GM19372 (cell line): ENCODE data around the gene IMPG1.
A peak's percentile ranks its signal among the peaks of the same experiment; 100 is the strongest.
"Not testable (repeated sequence)": the region's sequence is repeated elsewhere in the genome, so short reads cannot be mapped to it uniquely, and the experiment has no call there.

Source experiments
- ATAC-seq: cut with Tn5 transposase; IDR thresholded peaks from one replicate; pipeline ENCODE4 v1.9.1; 2021; ENCODE audit warnings: mild to moderate bottlenecking, low read depth, moderate library complexity; ENCODE audit not compliant: unreplicated experiment

Gene IMPG1

DNA sequence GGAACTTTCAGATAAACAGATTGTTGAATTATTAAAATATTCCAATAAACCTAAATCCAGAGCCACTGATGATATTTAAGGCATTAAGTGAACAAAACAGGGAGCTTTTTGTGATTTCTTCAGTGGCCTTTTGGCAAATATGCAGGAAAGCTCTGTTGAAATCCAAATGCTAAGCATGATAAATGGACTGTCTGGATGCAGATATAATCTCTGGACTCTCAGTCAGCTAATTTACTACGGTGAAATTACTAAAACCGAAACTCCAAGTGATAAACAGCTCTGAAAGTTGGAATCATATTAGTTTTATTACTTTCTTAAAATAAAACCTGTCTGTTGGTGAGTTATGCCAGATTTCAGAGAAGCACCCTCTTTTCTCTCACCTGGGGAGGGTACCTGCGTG, 120.3 kb downstream of the IMPG1 start:
- no peak for ATAC-seq

- ATAC-seq, result no peak
Measured at GRCh38 chr6:75947935-75948334, 124.5 kb downstream of the IMPG1 start.

- no peak for ATAC-seq
Measured at GRCh38 chr6:75946146-75946831, 126.2 kb downstream of the IMPG1 start.

- ATAC-seq, result no peak
Measured at GRCh38 chr6:75943381-75943780, 129.1 kb downstream of the IMPG1 start.

- no peak for ATAC-seq
Measured at GRCh38 chr6:75941509-75941908, 131.0 kb downstream of the IMPG1 start.

DNA sequence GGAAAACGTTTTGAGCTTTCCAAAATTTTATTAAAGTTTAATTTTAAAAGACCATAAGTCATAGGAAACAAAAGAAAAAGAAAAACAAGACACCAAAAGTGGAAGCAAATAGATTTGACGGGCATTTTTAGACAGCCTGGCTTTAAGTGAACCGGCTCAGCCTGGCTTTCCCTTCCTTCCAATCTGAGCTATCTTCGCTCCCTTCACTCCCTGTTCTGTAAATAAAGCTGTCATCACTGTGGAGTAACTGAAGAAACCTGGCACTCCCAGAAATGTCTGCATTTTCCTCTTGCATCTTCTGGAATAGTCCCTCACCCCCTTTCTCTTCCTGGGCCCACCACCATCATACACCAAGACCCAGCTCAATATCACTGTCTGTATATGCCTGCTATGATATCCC, 131.9 kb downstream of the IMPG1 start:
- no peak for ATAC-seq

- ATAC-seq, result no peak
Measured at GRCh38 chr6:75937846-75938245, 134.6 kb downstream of the IMPG1 start.

GRCh38 chr6:75936682-75937081, 135.8 kb downstream of the IMPG1 start:
- ATAC-seq, result no peak

DNA sequence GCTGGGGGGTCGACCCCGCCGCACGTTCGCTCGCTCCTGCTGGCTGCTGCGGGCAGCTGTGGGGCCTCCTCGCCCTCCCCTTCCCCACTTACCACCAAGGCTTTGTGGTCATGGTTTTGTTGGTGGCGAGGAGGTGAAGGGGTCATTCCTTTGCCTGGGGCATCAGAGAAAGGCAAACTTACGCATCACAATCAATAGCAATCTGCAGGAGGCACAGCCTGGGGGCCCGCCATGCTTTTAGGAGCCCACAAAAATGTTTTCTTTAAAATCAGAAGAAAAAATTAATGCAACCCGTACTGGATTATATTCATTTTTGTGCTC, 137.0 kb downstream of the IMPG1 start:
- peak; percentile 7 for ATAC-seq

GRCh38 chr6:75934643-75935472, 137.6 kb downstream of the IMPG1 start:
- peak; percentile 75 for ATAC-seq

DNA sequence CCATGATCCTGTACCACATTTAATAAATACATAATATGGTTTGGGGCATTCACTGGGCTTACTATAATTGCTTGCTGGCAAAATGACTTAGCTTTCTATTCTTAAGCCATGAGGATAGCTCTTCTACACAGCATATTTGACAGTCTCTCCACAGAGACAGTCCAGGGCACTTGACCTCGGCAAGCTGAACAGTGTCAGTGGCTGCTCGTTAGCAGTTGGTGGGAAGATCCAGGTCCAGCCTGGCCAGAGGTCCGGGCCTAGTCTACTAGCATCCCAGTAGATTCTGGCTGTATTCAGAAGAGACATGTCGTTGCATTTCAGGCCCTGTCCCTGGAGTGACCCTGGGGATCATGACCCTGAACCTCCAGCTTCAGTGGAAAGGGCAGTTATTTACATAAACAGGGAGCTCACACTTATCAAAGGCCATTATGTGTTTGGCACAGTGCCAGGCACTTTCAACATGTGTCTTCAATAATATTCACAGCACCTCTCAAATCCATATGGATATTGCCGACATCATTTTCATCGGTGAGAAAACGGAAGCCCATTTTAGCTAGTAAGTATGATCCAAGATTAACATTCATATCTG, 139.0 kb downstream of the IMPG1 start:
- no peak for ATAC-seq

- ATAC-seq, result no peak
Measured at GRCh38 chr6:75932067-75932466, 140.4 kb downstream of the IMPG1 start.

DNA sequence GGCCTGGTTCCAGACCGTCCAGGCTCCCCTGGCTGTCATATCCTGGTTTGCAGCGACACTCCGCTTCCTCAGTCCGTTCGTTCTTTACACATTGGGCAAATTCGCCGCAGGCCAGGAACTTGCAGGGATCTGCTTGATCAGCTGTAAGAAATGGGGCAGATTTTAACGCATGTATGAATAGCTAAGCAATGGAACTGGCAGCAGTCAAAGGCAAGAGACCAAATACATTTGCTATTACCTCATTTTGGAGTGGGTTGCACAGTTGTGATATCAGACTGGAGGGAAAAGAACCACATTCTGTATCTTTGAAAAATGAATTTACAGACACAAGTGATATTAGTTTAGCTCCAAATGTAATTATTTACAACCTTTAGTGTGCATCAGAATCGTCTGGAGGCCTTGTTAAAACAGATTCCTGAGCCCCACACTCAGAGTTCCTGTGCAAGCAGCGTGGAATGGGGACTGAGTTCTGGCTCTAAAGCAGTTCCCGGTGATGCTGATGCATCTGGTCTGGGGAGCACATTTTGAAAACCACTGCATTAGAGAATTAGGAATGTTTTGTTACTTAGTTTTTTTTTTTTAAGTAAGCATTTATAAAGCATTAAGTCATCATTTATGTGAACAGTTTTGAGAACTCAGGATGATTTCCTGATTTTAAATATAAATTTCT, 141.3 kb downstream of the IMPG1 start:
- no peak for ATAC-seq

- no peak for ATAC-seq
Measured at GRCh38 chr6:75926293-75927168, 145.9 kb downstream of the IMPG1 start.

GRCh38 chr6:75922226-75922625, 150.2 kb downstream of the IMPG1 start:
- ATAC-seq, result no peak

- ATAC-seq, result no peak
Measured at GRCh38 chr6:75913040-75913439, 159.4 kb downstream of the IMPG1 start.

GRCh38 chr6:75907444-75907843, 165.0 kb downstream of the IMPG1 start:
- ATAC-seq, result no peak

DNA sequence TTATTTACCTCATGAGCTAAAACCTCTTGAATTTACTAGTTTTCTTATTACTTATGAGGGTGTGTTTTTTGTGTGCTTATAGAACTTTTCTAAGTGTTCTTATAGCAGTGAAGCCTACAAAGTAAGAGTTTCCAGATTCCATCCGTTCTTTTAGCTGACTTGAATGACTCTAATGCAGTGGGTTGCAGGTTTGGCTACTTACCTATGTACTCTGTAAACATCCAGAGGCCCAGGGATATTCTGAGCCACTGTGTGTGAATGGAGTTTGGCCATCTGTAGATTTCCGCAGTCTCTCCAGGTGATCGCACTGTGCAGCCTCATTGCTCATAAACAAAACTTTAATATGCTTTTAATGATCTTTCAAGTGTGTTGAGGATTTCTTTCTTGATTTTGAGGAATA, 165.6 kb downstream of the IMPG1 start:
- no peak for ATAC-seq

DNA sequence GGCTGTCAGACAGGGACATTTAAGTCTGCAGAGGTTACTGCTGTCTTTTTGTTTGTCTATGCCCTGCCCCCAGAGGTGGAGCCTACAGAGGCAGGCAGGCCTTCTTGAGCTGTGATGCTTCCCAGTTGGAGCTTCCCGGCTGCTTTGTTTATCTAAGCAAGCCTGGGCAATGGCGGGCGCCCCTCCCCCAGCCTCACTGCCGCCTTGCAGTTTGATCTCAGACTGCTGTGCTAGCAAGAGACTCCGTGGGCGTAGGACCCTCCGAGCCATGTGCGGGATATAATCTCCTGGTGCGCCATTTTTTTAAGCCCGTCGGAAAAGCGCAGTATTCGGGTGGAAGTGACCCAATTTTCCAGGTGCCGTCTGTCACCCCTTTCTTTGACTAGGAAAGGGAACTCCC, 167.3 kb downstream of the IMPG1 start:
- not testable (repeated sequence) for ATAC-seq

DNA sequence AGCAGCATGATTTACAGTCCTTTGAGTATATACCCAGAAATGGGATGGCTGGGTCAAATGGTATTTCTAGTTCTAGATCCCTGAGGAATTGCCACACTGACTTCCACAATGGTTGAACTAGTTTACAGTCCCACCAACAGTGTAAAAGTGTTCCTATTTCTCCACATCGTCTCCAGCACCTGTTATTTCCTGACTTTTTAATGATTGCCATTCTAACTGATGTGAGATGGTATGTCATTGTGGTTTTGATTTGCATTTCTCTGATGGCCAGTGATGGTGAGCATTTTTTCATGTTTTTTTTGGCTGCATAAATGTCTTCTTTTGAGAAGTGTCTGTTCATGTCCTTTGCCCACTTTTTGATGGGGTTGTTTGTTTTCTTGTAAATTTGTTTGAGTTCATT, 172.2 kb downstream of the IMPG1 start:
- ATAC-seq, result not testable (repeated sequence)
